ENCODE data around the gene COL9A1.

DNA sequence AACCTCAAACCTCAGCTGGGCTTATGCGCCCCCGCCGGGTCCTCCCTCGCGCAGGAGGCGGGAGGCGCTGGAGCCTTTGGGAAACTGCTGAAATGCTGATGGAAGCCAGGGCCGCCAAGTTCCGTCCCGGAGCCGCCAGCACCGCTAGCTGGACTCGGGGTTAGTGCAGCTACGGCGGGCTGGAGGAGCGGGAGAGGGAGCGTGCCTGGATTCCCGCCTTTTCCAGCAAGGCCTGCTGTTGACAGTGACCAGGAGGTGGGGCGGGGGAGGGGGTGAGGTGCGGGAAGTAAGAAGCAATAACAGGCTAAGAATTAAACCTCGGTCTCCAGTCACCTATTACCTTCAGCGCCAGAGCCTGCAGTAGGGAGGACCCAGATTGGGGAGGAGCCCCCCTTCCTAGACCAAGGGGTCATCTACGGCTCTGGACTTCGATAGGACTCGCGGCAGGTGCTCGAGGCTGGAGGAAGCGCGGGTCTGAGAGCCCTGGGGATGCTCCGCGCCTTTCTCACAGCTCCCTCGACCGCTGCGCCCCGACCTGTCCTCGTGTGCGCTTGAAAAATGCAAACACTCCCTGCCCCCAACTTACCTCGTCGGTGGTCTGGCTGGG, 20.5 kb downstream of the COL9A1 start:
- no peak for TF ChIP-seq POLR2AphosphoS5 (IDR thresholded peaks at IDR 0.05; ENCODE audit: low read depth, low read length)
- TF ChIP-seq POLR2A (IDR thresholded peaks at IDR 0.05; ENCODE audit: low read depth, low read length) = no peak
- TF ChIP-seq TAF1 (IDR thresholded peaks at IDR 0.05; ENCODE audit: low read depth, low read length) = no peak
- no peak for TF ChIP-seq SPI1 (IDR thresholded peaks at IDR 0.05; ENCODE audit: low read depth, low read length)
